Hematopoietic multipotent progenitor cell (in vitro differentiated cells): Measurements from ENCODE around the gene MACO1. TPM values are rescaled to one million over a fixed set of nuclear protein-coding genes. Genes with fewer than 3 reads are reported as not detected.
"Not testable (repeated sequence)": the region's sequence is repeated elsewhere in the genome, so short reads cannot be mapped to it uniquely, and the experiment has no call there.

ENCODE experiments used
- DNase-seq, 3 donors: peaks; one replicate each; pipeline ENCODE4 v3.0.0-alpha.2; 2011 to 2015; ENCODE audit warnings: low read depth in 2 of 3, low spot score in 2 of 3
- total RNA-seq: library from RNA; depleted of rRNA; stranded (reverse); fragments of >200 nt; gene quantifications from one replicate; pipeline ENCODE4 v1.2.3, GENCODE V29; 2012

MACO1 gene
- total RNA-seq, 1 donor: 10.8 TPM

- peak in 2 of 3 donors; percentile 20 to 43 for DNase-seq
Measured at GRCh38 chr1:25485536-25486411, 55.1 kb downstream of the MACO1 start.

- DNase-seq: no peak
Measured at GRCh38 chr1:25486602-25487001, 55.9 kb downstream of the MACO1 start.

- DNase-seq: peak in 2 of 3 donors; percentile 22 to 55
Measured at GRCh38 chr1:25487628-25488027, 56.9 kb downstream of the MACO1 start.

- no peak for DNase-seq
Measured at GRCh38 chr1:25492323-25492722, 61.6 kb downstream of the MACO1 start.

GRCh38 chr1:25494952-25495351 is 64.3 kb downstream of the MACO1 start:
- no peak for DNase-seq

- DNase-seq: no peak
Measured at GRCh38 chr1:25500694-25501093, 70.0 kb downstream of the MACO1 start.

GRCh38 chr1:25501235-25502058 is 70.8 kb downstream of the MACO1 start:
- no peak for DNase-seq

- DNase-seq: no peak
Measured at GRCh38 chr1:25502957-25503356, 72.3 kb downstream of the MACO1 start.

GRCh38 chr1:25503551-25504426 is 73.1 kb downstream of the MACO1 start:
- peak; percentile 36 to 69 (median 59) for DNase-seq

- DNase-seq: no peak
Measured at GRCh38 chr1:25504706-25505595, 74.3 kb downstream of the MACO1 start.

- peak in 1 of 3 donors; percentile 66 for DNase-seq
Measured at GRCh38 chr1:25505656-25506385, 75.1 kb downstream of the MACO1 start.

GRCh38 chr1:25506566-25507463 is 76.1 kb downstream of the MACO1 start:
- not testable (repeated sequence) for DNase-seq

GRCh38 chr1:25513666-25514065 is 83.0 kb downstream of the MACO1 start:
- no peak for DNase-seq

- no peak for DNase-seq
Measured at GRCh38 chr1:25515033-25515432, 84.3 kb downstream of the MACO1 start.

- no peak for DNase-seq
Measured at GRCh38 chr1:25516686-25517085, 86.0 kb downstream of the MACO1 start.

- no peak for DNase-seq
Measured at GRCh38 chr1:25517476-25518394, 87.0 kb downstream of the MACO1 start.

GRCh38 chr1:25519624-25520023 is 88.9 kb downstream of the MACO1 start:
- DNase-seq: no peak
